Putamen (tissue), 1 donor: ENCODE measurements around the gene ZNF132.
"Not testable (repeated sequence)": the region's sequence is repeated elsewhere in the genome, so short reads cannot be mapped to it uniquely, and the experiment has no call there.

Experiments used
- DNase-seq: peaks from one replicate; pipeline ENCODE4 v3.0.0-alpha.2; 2016; ENCODE audit warnings: low spot score

ZNF132 gene

GRCh38 chr19:58406818-58407657 lies 32.9 kb downstream of the ZNF132 start:
- DNase-seq = no peak

GRCh38 chr19:58403920-58404478 lies 36.0 kb downstream of the ZNF132 start:
- DNase-seq = not testable (repeated sequence)

GRCh38 chr19:58401840-58402421 lies 38.0 kb downstream of the ZNF132 start:
- DNase-seq = no peak

- DNase-seq = peak; percentile 99
Measured at GRCh38 chr19:58400916-58401839, 38.8 kb downstream of the ZNF132 start.

- DNase-seq = peak; percentile 55
Measured at GRCh38 chr19:58400316-58400915, 39.5 kb downstream of the ZNF132 start.

- no peak for DNase-seq
Measured at GRCh38 chr19:58399903-58400302, 40.0 kb downstream of the ZNF132 start.

GRCh38 chr19:58398545-58398944 lies 41.4 kb downstream of the ZNF132 start:
- DNase-seq = no peak

- no peak for DNase-seq
Measured at GRCh38 chr19:58398087-58398486, 41.9 kb downstream of the ZNF132 start.

GRCh38 chr19:58397533-58398037 lies 42.4 kb downstream of the ZNF132 start:
- DNase-seq = no peak

GRCh38 chr19:58396691-58397532 lies 43.0 kb downstream of the ZNF132 start:
- DNase-seq = no peak

- no peak for DNase-seq
Measured at GRCh38 chr19:58395979-58396627, 43.9 kb downstream of the ZNF132 start.

- DNase-seq = no peak
Measured at GRCh38 chr19:58395220-58395978, 44.6 kb downstream of the ZNF132 start, which contains the start of gene RNF225. Gene RNF225 (plus strand): TSS chr19:58395656. CDS start chr19:58396090, 434 bp downstream.

GRCh38 chr19:58394821-58395219 lies 45.1 kb downstream of the ZNF132 start:
- no peak for DNase-seq

GRCh38 chr19:58393725-58394033 lies 46.3 kb downstream of the ZNF132 start:
- DNase-seq = no peak

- DNase-seq = no peak
Measured at GRCh38 chr19:58392945-58393724, 46.8 kb downstream of the ZNF132 start.

- no peak for DNase-seq
Measured at GRCh38 chr19:58388175-58388526, 51.8 kb downstream of the ZNF132 start.

- no peak for DNase-seq
Measured at GRCh38 chr19:58387338-58388174, 52.4 kb downstream of the ZNF132 start.
